B cell (primary cell): Measurements from ENCODE around the gene STK16. TPM values are rescaled to one million over a fixed set of nuclear protein-coding genes. Genes with fewer than 3 reads are reported as not detected.
A peak's percentile ranks its signal among the peaks of the same experiment; 100 is the strongest.

Experiments used
- ATAC-seq: fragments of 200-7000 bp; cut with Tn5 transposase; one replicate; pipeline ENCODE4 v1.10.0; 2021; ENCODE audit warnings: low read depth, mild to moderate bottlenecking, moderate number of reproducible peaks, moderate library complexity
- CTCF ChIA-PET: fragments of 350-600 bp; sonication (Branson Sonifier 250); formaldehyde crosslinking; loops from one replicate; lab custom pipeline; 2021; ENCODE audit warnings: antibody characterized with exemption, inconsistent platforms; lab: Charles Lee
- POLR2A ChIA-PET: fragments of 350-600 bp; sonication (Branson Sonifier 250); formaldehyde crosslinking; loops from one replicate; lab custom pipeline; 2021; ENCODE audit warnings: antibody characterized with exemption; lab: Charles Lee
- DNase-seq: peaks from one replicate; pipeline ENCODE4 v3.0.0; 2013
- H2AFZ ChIP-seq: 2 replicates; pipeline ENCODE4 v1.6.1; 2012; ENCODE audit warnings: mild to moderate bottlenecking, low read depth, low read length; ENCODE audit not compliant: insufficient read depth, poor library complexity, severe bottlenecking
- H3K27ac ChIP-seq, 2 donors: 1 replicate in 1 of 2; 2 replicates in 1 of 2; pipeline ENCODE4 v1.5.1; 2012 to 2013; ENCODE audit warnings: low read length in 2 of 2, mild to moderate bottlenecking in 2 of 2, moderate library complexity in 1 of 2
- H3K27me3 ChIP-seq, 4 experiments: fragments of 200-600 bp in 1 of 4; sonication (generic) in 1 of 4; replicated peaks in 1 of 4; 1 replicate in 2 of 4; 2 replicates in 2 of 4; pipeline versions ENCODE4 v1.6.1 to v1.7.0; 2013 to 2016; ENCODE audit warnings: low read length in 3 of 4, mild to moderate bottlenecking in 2 of 4, mixed read lengths in 1 of 4, moderate library complexity in 1 of 4; ENCODE audit not compliant: insufficient read depth in 4 of 4, control insufficient read depth in 3 of 4; ENCODE audit errors: control extremely low read depth in 1 of 4
- H3K36me3 ChIP-seq, 2 experiments: replicated peaks in 1 of 2; 1 replicate in 1 of 2; 2 replicates in 1 of 2; pipeline versions ENCODE4 v1.6.1 to v1.7.1; 2013; ENCODE audit warnings: low read length in 1 of 2; ENCODE audit not compliant: insufficient read depth in 2 of 2, control insufficient read depth in 1 of 2; ENCODE audit errors: control extremely low read depth in 1 of 2, extremely low read depth in 1 of 2
- H3K4me1 ChIP-seq, 2 donors: fragments of 200-600 bp in 1 of 2; sonication (generic) in 1 of 2; 1 replicate in 1 of 2; 2 replicates in 1 of 2; pipeline versions ENCODE4 v1.5.1 to v1.6.1; 2013 to 2017; ENCODE audit warnings: low read length in 2 of 2; ENCODE audit not compliant: control insufficient read depth in 2 of 2, insufficient read depth in 2 of 2
- H3K4me2 ChIP-seq: replicated peaks from 2 replicates; pipeline ENCODE3; 2012; ENCODE audit warnings: mild to moderate bottlenecking, low read depth, low read length; ENCODE audit not compliant: poor library complexity, severe bottlenecking
- H3K4me3 ChIP-seq, 5 experiments: fragments of 200-600 bp in 1 of 5; sonication (generic) in 1 of 5; 1 replicate in 3 of 5; 2 replicates in 2 of 5; pipeline versions ENCODE4 v1.5.1 to v1.7.0; 2011 to 2016; ENCODE audit warnings: low read length in 4 of 5, mild to moderate bottlenecking in 4 of 5, low read depth in 2 of 5, control low read depth in 1 of 5, moderate library complexity in 1 of 5; ENCODE audit not compliant: insufficient read depth in 1 of 5; ENCODE audit errors: control extremely low read depth in 1 of 5, extremely low read depth in 1 of 5
- H3K79me2 ChIP-seq: fragments of 200-600 bp; sonication (generic); one replicate; pipeline ENCODE4 v1.6.0; 2016; ENCODE audit warnings: low read length; ENCODE audit not compliant: control insufficient read depth, insufficient read depth
- H3K9ac ChIP-seq: fragments of 200-600 bp; sonication (generic); 2 replicates; pipeline ENCODE4 v1.6.1; 2017; ENCODE audit warnings: mild to moderate bottlenecking, low read length, moderate library complexity
- H3K9me3 ChIP-seq, 3 donors: one replicate each; pipeline versions ENCODE4 v1.6.1 to v1.7.1; 2013; ENCODE audit warnings: low read length in 2 of 3; ENCODE audit not compliant: control insufficient read depth in 2 of 3, insufficient read depth in 1 of 3; ENCODE audit errors: control extremely low read depth in 1 of 3
- H4K20me1 ChIP-seq: 2 replicates; pipeline ENCODE4 v1.6.0; 2012; ENCODE audit warnings: mild to moderate bottlenecking, low read length; ENCODE audit not compliant: insufficient read depth, control insufficient read depth, poor library complexity, severe bottlenecking
- H3K27ac Mint-ChIP-seq: one replicate; pipeline ENCODE4 v1.8.0; 2021; ENCODE audit warnings: mixed read lengths
- H3K27me3 Mint-ChIP-seq: one replicate; pipeline ENCODE4 v1.8.0; 2021; ENCODE audit warnings: mixed read lengths
- H3K4me1 Mint-ChIP-seq: one replicate; pipeline ENCODE4 v1.8.0; 2021; ENCODE audit warnings: mixed read lengths
- H3K4me3 Mint-ChIP-seq: one replicate; pipeline ENCODE4 v1.8.0; 2021; ENCODE audit warnings: mixed read lengths
- H3K9me3 Mint-ChIP-seq: one replicate; pipeline ENCODE4 v1.8.0; 2022; ENCODE audit warnings: mixed read lengths; ENCODE audit not compliant: insufficient read depth
- EZH2 ChIP-seq: IDR thresholded peaks from 2 replicates; pipeline ENCODE4 v1.6.1; 2012; ENCODE audit warnings: borderline replicate concordance, low read depth, mild to moderate bottlenecking, moderate library complexity, low read length; ENCODE audit not compliant: insufficient read depth, poor library complexity, severe bottlenecking
- WGBS: methylation state at CpG from one replicate; pipeline ENCODE4 v1.1.5; 2013; ENCODE audit warnings: missing lambda C conversion rate; ENCODE audit not compliant: insufficient coverage; 5-methylcytosine and 5-hydroxymethylcytosine counted together
- intact Hi-C: fragments of 100-400 bp; cut with micrococcal nuclease; formaldehyde crosslinking; loops from one replicate; pipeline ENCODE4 v1.10.0; 2022
- polyA plus RNA-seq: library from polyadenylated mRNA; depleted of rRNA; stranded (reverse); fragments of >200 nt; gene quantifications from 2 replicates; pipeline ENCODE4 v1.2.3, GENCODE V29; 2012
- total RNA-seq, 2 donors: library from RNA; stranded (reverse); fragments of 120-200 nt in 1 of 2; gene quantifications; 1 replicate in 1 of 2; 2 replicates in 1 of 2; pipeline versions ENCODE4 v1.2.3 to v1.2.4, GENCODE V29; 2013 to 2022
- TF ChIP-seq, protein P1 (sequence below): fragments of 200-600 bp; IDR thresholded peaks from one replicate; pipeline ENCODE4 v1.8.0; 2022; ENCODE audit warnings: antibody characterized with exemption, mild to moderate bottlenecking

Gene STK16
- total and polyA plus RNA-seq, 2 donors (not counting 1 experiment from before 2014, with no cell fraction given): 29.0 to 60.1 TPM

DNA sequence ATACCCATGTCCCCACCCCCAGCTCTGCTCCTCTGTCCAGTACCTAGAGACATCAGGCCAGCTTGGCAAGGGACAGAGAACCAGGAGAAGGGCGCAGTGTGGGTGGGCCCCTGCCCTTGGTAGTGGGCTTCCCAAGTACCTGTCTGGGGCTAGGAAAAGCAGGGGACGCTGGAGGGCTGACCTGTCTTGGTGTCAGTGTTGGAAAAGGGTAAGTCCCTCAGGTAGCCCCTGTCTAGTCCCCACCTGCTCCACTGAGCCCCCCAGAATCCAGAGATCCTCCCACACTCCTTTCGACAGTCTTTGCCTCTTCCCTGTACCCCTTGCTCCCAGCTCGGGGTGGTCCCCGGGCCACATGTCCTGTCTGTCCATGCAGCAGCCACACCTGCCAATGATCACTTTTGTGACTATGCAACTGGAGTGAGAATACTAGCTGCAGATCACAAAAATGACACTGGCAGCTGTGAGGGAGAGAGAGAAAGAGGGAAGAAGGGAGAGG, 48.5 kb downstream of the STK16 start:
- Histone ChIP-seq H4K20me1 (no peaks in the 10 kb centered on the region), H3K9me3 (no peaks in the 10 kb centered on the region), H3K4me1 (peaks cover 11 to 17% of the 10 kb centered on the region in 2 donors), H3K9ac (no peak overlapping the region), H3K79me2 (no peaks in the 10 kb centered on the region), H3K4me3 (no peak overlapping the region), H3K36me3 (no peaks in the 10 kb centered on the region), H2AFZ (peak overlapping the region; percentile 100), H3K4me2 (peak overlapping the region; percentile 93), H3K27me3 (no peaks in the 10 kb centered on the region), H3K27ac (no peak overlapping the region)
- ChIA-PET POLR2A (interaction anchor here (1.0 to 3.7 kb wide), 5 partner anchors 9 to 117 kb away, joined by 3 to 42 read pairs (median 10); partner anchors contain the start of genes ANKZF1, ATG9A, CNPPD1 and DNAJB2), CTCF (interaction anchor here (0.7 to 10.3 kb wide), 15 partner anchors 11 to 136 kb away, joined by 3 to 239 read pairs (median 7); partner anchors contain the start of genes ANKZF1, ATG9A, CNPPD1 and DNAJB2)
- intact Hi-C loops: loop anchor here (1.0 to 2.0 kb wide), 3 partner anchors 14 to 87 kb away; partner anchors contain the start of genes ABCB6, DNAJB2 and ZFAND2B
- 95% methylated on average over 4 of the region's 5 CpGs for WGBS
- no peak for ATAC-seq
- Mint-ChIP-seq H3K27me3 (no peaks in the 10 kb centered on the region), H3K4me3 (peak overlapping the region; percentile 80), H3K4me1 (peaks cover 16% of the 10 kb centered on the region), H3K27ac (peak overlapping the region; percentile 71), H3K9me3 (no peaks in the 10 kb centered on the region)
- DNase-seq: no peak
- no peak for TF ChIP-seq EZH2
- TF ChIP-seq, protein P1, sequence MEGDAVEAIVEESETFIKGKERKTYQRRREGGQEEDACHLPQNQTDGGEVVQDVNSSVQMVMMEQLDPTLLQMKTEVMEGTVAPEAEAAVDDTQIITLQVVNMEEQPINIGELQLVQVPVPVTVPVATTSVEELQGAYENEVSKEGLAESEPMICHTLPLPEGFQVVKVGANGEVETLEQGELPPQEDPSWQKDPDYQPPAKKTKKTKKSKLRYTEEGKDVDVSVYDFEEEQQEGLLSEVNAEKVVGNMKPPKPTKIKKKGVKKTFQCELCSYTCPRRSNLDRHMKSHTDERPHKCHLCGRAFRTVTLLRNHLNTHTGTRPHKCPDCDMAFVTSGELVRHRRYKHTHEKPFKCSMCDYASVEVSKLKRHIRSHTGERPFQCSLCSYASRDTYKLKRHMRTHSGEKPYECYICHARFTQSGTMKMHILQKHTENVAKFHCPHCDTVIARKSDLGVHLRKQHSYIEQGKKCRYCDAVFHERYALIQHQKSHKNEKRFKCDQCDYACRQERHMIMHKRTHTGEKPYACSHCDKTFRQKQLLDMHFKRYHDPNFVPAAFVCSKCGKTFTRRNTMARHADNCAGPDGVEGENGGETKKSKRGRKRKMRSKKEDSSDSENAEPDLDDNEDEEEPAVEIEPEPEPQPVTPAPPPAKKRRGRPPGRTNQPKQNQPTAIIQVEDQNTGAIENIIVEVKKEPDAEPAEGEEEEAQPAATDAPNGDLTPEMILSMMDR: no peak
